HCT116 (cell line): ENCODE data around the gene TMEM203. TPM values are rescaled to one million over a fixed set of nuclear protein-coding genes. Genes with fewer than 3 reads are reported as not detected.
A peak's percentile ranks its signal among the peaks of the same experiment; 100 is the strongest.

ENCODE experiments used
- ATAC-seq: fragments of 200-7000 bp; cut with Tn5 transposase; 2 replicates; pipeline ENCODE4 v1.9.1; 2020; ENCODE audit warnings: mild to moderate bottlenecking, moderate library complexity
- Bru-seq: library from RNA; stranded (reverse); fragments of 400-500 nt; gene quantifications from one replicate; lab custom pipeline; 2021; lab: Mats Ljungman, UMichigan
- BruChase-seq, 2 experiments: library from RNA; stranded (reverse); fragments of 400-500 nt; gene quantifications; one replicate each; lab custom pipeline; 2021; lab: Mats Ljungman, UMichigan
- BruUV-seq: library from RNA; stranded (reverse); fragments of 400-500 nt; replicated peaks from 2 replicates; lab custom pipeline; 2021; lab: Mats Ljungman, UMichigan
- CTCF ChIA-PET: fragments of 300-600 bp; sonication (Branson Sonifier 250); formaldehyde crosslinking; loops from one replicate; lab custom pipeline; 2021; ENCODE audit warnings: antibody characterized with exemption; lab: Charles Lee
- POLR2A ChIA-PET: fragments of 300-600, 350-600 bp; sonication (Branson Sonifier 250); formaldehyde crosslinking; loops from one replicate; lab custom pipeline; 2021; ENCODE audit warnings: antibody characterized with exemption; lab: Charles Lee
- RAD21 ChIA-PET, 2 experiments: fragments of 300-600 bp; sonication (Branson Sonifier 250); formaldehyde crosslinking; loops; one replicate each; lab custom pipeline; 2023; ENCODE audit warnings: low total read pairs in 2 of 2; ENCODE audit not compliant: uncharacterized antibody in 2 of 2, unreplicated experiment in 2 of 2, low non-redundant PET in 1 of 2; lab: Charles Lee
- DNase-seq: peaks from one replicate; pipeline ENCODE4 v3.0.0-alpha.2; 2010; ENCODE audit warnings: low read depth, low spot score
- H2AFZ ChIP-seq: fragments of 200-600 bp; shearing (Covaris generic), sonication (generic); 2 replicates; pipeline ENCODE4 v1.6.1; 2017; ENCODE audit warnings: low read depth, mixed run types, mixed read lengths, antibody characterized with exemption, low read length; ENCODE audit not compliant: poor library complexity, severe bottlenecking
- H3K27ac ChIP-seq: 2 replicates; pipeline ENCODE4 v1.5.1; 2012; ENCODE audit warnings: low read depth, low read length
- H3K27me3 ChIP-seq: fragments of 200-600 bp; sonication (generic); 2 replicates; pipeline ENCODE4 v1.6.1; 2016; ENCODE audit warnings: mixed run types, low read length, mixed read lengths; ENCODE audit not compliant: insufficient read depth
- H3K36me3 ChIP-seq, 2 experiments: fragments of 200-500 bp in 1 of 2; fragments of 200-600 bp in 1 of 2; sonication (Bioruptor generic) in 1 of 2; sonication (generic) in 1 of 2; 2 replicates each; pipeline versions ENCODE4 v1.5.1 to v1.6.1; 2014 to 2016; ENCODE audit warnings: low read length in 2 of 2, inconsistent platforms in 1 of 2, mixed read lengths in 1 of 2, mixed run types in 1 of 2; ENCODE audit not compliant: insufficient read depth in 2 of 2, control insufficient read depth in 1 of 2
- H3K4me1 ChIP-seq, 2 experiments: fragments of 200-600 bp in 1 of 2; sonication (generic) in 1 of 2; 2 replicates each; pipeline versions ENCODE4 v1.5.1 to v1.6.1; 2012 to 2017; ENCODE audit warnings: low read length in 2 of 2, inconsistent platforms in 1 of 2, mild to moderate bottlenecking in 1 of 2, mixed read lengths in 1 of 2, mixed run types in 1 of 2, moderate library complexity in 1 of 2; ENCODE audit not compliant: insufficient read depth in 2 of 2, control insufficient read depth in 1 of 2
- H3K4me2 ChIP-seq: fragments of 200-600 bp; sonication (generic); 2 replicates; pipeline ENCODE4 v1.6.1; 2017; ENCODE audit warnings: mixed run types, low read length, mixed read lengths
- H3K4me3 ChIP-seq, 2 experiments: fragments of 200-600 bp in 1 of 2; sonication (generic) in 1 of 2; replicated peaks in 1 of 2; 2 replicates each; pipeline ENCODE4 v1.5.1; 2011 to 2016; ENCODE audit warnings: low read length in 2 of 2, control low read depth in 1 of 2, low read depth in 1 of 2, mild to moderate bottlenecking in 1 of 2, mixed read lengths in 1 of 2, mixed run types in 1 of 2
- H3K79me2 ChIP-seq: fragments of 200-600 bp; sonication (generic); 2 replicates; pipeline ENCODE4 v1.6.1; 2017; ENCODE audit warnings: mild to moderate bottlenecking, mixed run types, low read length, moderate library complexity, mixed read lengths; ENCODE audit not compliant: insufficient read depth
- H3K9ac ChIP-seq: fragments of 200-600 bp; sonication (generic); 2 replicates; pipeline ENCODE4 v1.6.1; 2016; ENCODE audit warnings: low read length, mixed read lengths
- H3K9me2 ChIP-seq: fragments of 200-600 bp; sonication (generic), shearing (Covaris generic); 2 replicates; pipeline ENCODE4 v1.6.1; 2017; ENCODE audit warnings: mixed run types, mild to moderate bottlenecking, moderate library complexity; ENCODE audit not compliant: insufficient read depth
- H3K9me3 ChIP-seq, 2 experiments: fragments of 200-500 bp in 1 of 2; fragments of 200-600 bp in 1 of 2; sonication (Bioruptor generic) in 1 of 2; sonication (generic) in 1 of 2; 2 replicates each; pipeline ENCODE4 v1.6.1; 2014 to 2017; ENCODE audit warnings: low read length in 2 of 2, mixed read lengths in 2 of 2, inconsistent platforms in 1 of 2, low read depth in 1 of 2, mild to moderate bottlenecking in 1 of 2, mixed run types in 1 of 2, moderate library complexity in 1 of 2; ENCODE audit not compliant: control insufficient read depth in 1 of 2, insufficient read depth in 1 of 2
- H4K20me1 ChIP-seq: fragments of 200-600 bp; sonication (generic), shearing (Covaris generic); 2 replicates; pipeline ENCODE4 v1.6.1; 2017; ENCODE audit warnings: mixed run types, mild to moderate bottlenecking, moderate library complexity; ENCODE audit not compliant: insufficient read depth
- CBX3 ChIP-seq: IDR thresholded peaks from 2 replicates; pipeline ENCODE4 v1.6.1; 2012; ENCODE audit warnings: low read depth
- CEBPB ChIP-seq: IDR thresholded peaks from 2 replicates; pipeline ENCODE4 v1.6.1; 2012; ENCODE audit warnings: low read depth
- EGR1 ChIP-seq: IDR thresholded peaks from 2 replicates; pipeline ENCODE4 v1.6.1; 2012; ENCODE audit warnings: low read depth
- ELF1 ChIP-seq: IDR thresholded peaks from 2 replicates; pipeline ENCODE4 v1.6.1; 2012; ENCODE audit warnings: low read depth, borderline replicate concordance
- EZH2 ChIP-seq: fragments of 200-600 bp; sonication (generic); IDR thresholded peaks from 2 replicates; pipeline ENCODE4 v1.6.1; 2017; ENCODE audit warnings: antibody characterized with exemption, mixed run types
- JUND ChIP-seq: IDR thresholded peaks from 2 replicates; pipeline ENCODE4 v1.6.1; 2012
- POLR2A ChIP-seq: IDR thresholded peaks from 2 replicates; pipeline ENCODE4 v1.7.0; 2011; ENCODE audit warnings: borderline replicate concordance; ENCODE audit not compliant: insufficient read depth, insufficient read length; ENCODE audit errors: extremely low read depth
- POLR2AphosphoS5 ChIP-seq: IDR thresholded peaks from 2 replicates; pipeline ENCODE4 v1.6.1; 2011; ENCODE audit warnings: mild to moderate bottlenecking, low read depth, low read length, moderate library complexity
- TCF7L2 ChIP-seq: IDR thresholded peaks from 2 replicates; pipeline ENCODE4 v1.7.0; 2011; ENCODE audit warnings: borderline replicate concordance, inconsistent platforms; ENCODE audit not compliant: insufficient read depth, insufficient read length; ENCODE audit errors: extremely low read depth
- YY1 ChIP-seq: IDR thresholded peaks from 2 replicates; pipeline ENCODE4 v1.6.1; 2011; ENCODE audit warnings: low read length, low read depth, moderate library complexity, mild to moderate bottlenecking; ENCODE audit not compliant: insufficient replicate concordance; ENCODE audit errors: extremely low read depth
- ZFX ChIP-seq: fragments of 450-650 bp; IDR thresholded peaks from 2 replicates; pipeline ENCODE4 v1.6.1; 2017
- ZNF274 ChIP-seq: fragments of 200-500 bp; sonication (Bioruptor generic); IDR thresholded peaks from 2 replicates; pipeline ENCODE4 v1.6.1; 2014; ENCODE audit warnings: mild to moderate bottlenecking, low read depth, low read length, inconsistent platforms
- intact Hi-C: fragments of 100-400 bp; cut with micrococcal nuclease; formaldehyde crosslinking; loops from 2 replicates; pipeline ENCODE4 v1.10.0; 2022
- long read RNA-seq: library from polyadenylated mRNA; unstranded; transcript quantifications from one replicate; pipeline ENCODE4 v2.0.0, GENCODE V29; 2021; ENCODE audit not compliant: unreplicated experiment
- polyA plus RNA-seq: library from polyadenylated mRNA; unstranded; fragments of >200 nt; gene quantifications from 2 replicates; pipeline ENCODE4 v1.2.1, GENCODE V29; 2012; ENCODE audit warnings: missing spikeins
- total RNA-seq: library from RNA; stranded (reverse); gene quantifications from one replicate; pipeline ENCODE4 v1.2.1, GENCODE V29; 2021; ENCODE audit not compliant: unreplicated experiment
- TF ChIP-seq, protein P1 (sequence below), 3 experiments: fragments of 200-600 bp in 1 of 3; sonication (generic) in 1 of 3; IDR thresholded peaks in 2 of 3; conservative IDR thresholded peaks in 1 of 3; 2 replicates each; pipeline ENCODE4 v1.5.1; 2012 to 2017; ENCODE audit warnings: low read depth in 2 of 3, low read length in 2 of 3, antibody characterized with exemption in 1 of 3, borderline replicate concordance in 1 of 3, control low read depth in 1 of 3, mild to moderate bottlenecking in 1 of 3, mixed read lengths in 1 of 3, mixed run types in 1 of 3, moderate library complexity in 1 of 3; ENCODE audit not compliant: insufficient read depth in 1 of 3

TMEM203 gene
- 45.0 TPM for total RNA-seq
- polyA plus RNA-seq = 24.0 and 32.2 TPM in 2 replicates
- Bru-seq, nascent RNA = percentile 76 among the genes with signal in this experiment
- BruChase-seq, experiment 1, labeled RNA remaining after a 6-hour chase = percentile 88 among the genes with signal in this experiment
- percentile 97 among the genes with signal in this experiment for BruChase-seq, experiment 2, labeled RNA remaining after a 2-hour chase
- long read RNA-seq, transcript TMEM203-201 (1 exons, 1,557 nt) = major isoform, 132 of 132 reads
- long read RNA-seq, partial matches to known transcripts = 0 of 132 reads
- long read RNA-seq, other reads (novel, unspliced or antisense) = 0 of 132 reads

GRCh38 chr9:137205126-137206069 lies at the start of gene TMEM203, which contains the start of gene NDOR1:
Gene TMEM203 (minus strand): TSS chr9:137205648. CDS start chr9:137205414, 234 bp downstream.
Gene NDOR1 (plus strand): TSS chr9:137205700. CDS start chr9:137205778, 78 bp downstream.
- H4K20me1 ChIP-seq = no peaks in the 10 kb centered on the region
- intact Hi-C loops = loop anchor here (2.0 kb wide), 1 partner anchor 17 kb away; the partner anchor contains the start of gene RNF208
- BruUV-seq = no TSS peak

More at GRCh38 chr9:137205126-137206069, at the start of gene TMEM203, which contains the start of gene NDOR1:
- Histone ChIP-seq H3K9me2 (no peaks in the 10 kb centered on the region), H3K9ac (peak within 1 kb of the TSS; percentile 95), H3K27ac (peak within 1 kb of the TSS; percentile 78), H3K4me2 (peak within 1 kb of the TSS; percentile 93), H3K9me3 (no peaks in the 10 kb centered on the region), H3K4me1 (peaks cover 22 to 35% of the 10 kb centered on the region in 2 experiments), H3K27me3 (no peaks in the 10 kb centered on the region), H3K36me3 (peaks cover 0 to 13% of the 10 kb centered on the region in 2 experiments; a peak in 2 of 4 replicates), H3K79me2 (peaks cover 62% of the 10 kb centered on the region), H2AFZ (no peak within 1 kb of the TSS), H3K4me3 (peak within 1 kb of the TSS; percentile 91 to 98)
- peak; percentile 46 for ATAC-seq
- ChIA-PET CTCF (no interaction called here), POLR2A (interaction anchor here (1.9 to 2.1 kb wide), 2 partner anchors 16 to 18 kb away, joined by 6 read pairs; partner anchors contain the start of gene SSNA1), RAD21 (no interaction called here)
- DNase-seq = peak; percentile 62
- TF ChIP-seq CEBPB (no peak), JUND (no peak), CBX3 (no peak), TCF7L2 (no peak), EGR1 (no peak), POLR2A (peak; percentile 93), YY1 (peak; percentile 94), ELF1 (no peak), EZH2 (no peak), ZNF274 (no peak), POLR2AphosphoS5 (peak; percentile 88), ZFX (peak; percentile 97)
- TF ChIP-seq, protein P1, sequence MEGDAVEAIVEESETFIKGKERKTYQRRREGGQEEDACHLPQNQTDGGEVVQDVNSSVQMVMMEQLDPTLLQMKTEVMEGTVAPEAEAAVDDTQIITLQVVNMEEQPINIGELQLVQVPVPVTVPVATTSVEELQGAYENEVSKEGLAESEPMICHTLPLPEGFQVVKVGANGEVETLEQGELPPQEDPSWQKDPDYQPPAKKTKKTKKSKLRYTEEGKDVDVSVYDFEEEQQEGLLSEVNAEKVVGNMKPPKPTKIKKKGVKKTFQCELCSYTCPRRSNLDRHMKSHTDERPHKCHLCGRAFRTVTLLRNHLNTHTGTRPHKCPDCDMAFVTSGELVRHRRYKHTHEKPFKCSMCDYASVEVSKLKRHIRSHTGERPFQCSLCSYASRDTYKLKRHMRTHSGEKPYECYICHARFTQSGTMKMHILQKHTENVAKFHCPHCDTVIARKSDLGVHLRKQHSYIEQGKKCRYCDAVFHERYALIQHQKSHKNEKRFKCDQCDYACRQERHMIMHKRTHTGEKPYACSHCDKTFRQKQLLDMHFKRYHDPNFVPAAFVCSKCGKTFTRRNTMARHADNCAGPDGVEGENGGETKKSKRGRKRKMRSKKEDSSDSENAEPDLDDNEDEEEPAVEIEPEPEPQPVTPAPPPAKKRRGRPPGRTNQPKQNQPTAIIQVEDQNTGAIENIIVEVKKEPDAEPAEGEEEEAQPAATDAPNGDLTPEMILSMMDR (IDR thresholded peaks at IDR 0.05 in 2 of 3, conservative IDR thresholded peaks at IDR 0.05 in 1 of 3; ENCODE audit: borderline replicate concordance in 1 of 3, insufficient read depth in 1 of 3, low read depth in 2 of 3, low read length in 2 of 3) = no peak
